GM18858 (cell line): Measurements from ENCODE around the gene FAM117A.
"Not testable (repeated sequence)": the region's sequence is repeated elsewhere in the genome, so short reads cannot be mapped to it uniquely, and the experiment has no call there.

Experiments
- ATAC-seq: cut with Tn5 transposase; IDR thresholded peaks from one replicate; pipeline ENCODE4 v1.9.1; 2021; ENCODE audit not compliant: unreplicated experiment

The FAM117A gene

DNA sequence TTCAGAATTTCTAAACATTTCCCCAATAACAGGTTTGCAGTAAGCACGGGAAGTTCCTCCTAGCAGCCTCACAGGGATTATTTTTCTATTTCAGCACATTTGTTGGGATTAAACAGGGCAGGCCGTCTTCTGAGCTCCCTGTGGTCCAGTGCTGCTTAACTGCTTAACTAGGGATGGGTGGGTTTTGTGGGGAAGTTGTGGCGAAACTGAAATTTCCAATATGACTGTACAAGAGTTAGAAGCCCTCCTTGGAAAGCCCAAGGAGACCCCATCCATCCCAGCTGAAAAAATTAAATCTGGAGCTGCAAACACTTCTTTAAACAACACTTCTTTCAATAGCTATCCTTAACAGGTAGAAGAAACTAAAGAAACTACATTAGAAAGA, 22.2 kb downstream of the FAM117A start:
- no peak for ATAC-seq

DNA sequence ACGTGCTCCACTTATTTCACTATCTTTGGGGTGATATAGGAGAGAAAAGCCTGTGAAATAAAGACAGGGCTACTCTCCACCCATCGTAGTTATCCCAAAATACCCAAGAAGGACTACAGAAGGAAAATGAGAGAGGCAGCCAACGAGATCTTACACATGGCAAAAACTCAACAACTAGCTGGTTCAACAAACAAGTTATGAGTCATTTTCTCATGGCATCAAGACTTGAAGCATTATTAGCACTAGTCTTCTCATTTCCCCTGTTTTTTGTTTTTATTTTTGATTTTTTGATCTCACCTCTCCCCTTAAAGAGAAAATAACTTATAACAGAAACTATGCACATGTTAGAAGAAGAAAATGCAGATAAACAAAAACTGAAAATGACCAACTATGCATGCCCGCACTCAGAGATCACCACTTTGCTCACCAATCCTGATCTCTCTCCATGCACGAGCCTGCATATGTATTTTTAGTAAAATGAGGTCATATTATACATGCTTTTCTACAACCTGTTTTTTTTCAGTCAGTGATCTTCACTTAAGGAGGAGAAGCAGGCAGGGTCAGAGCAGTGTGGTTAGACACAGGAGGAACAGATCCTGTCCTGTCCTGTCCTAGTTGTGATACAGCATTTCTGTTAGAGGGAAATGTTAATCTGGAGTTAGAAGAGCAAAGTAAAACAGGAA, 22.8 kb downstream of the FAM117A start:
- ATAC-seq = peak; percentile 38

- peak; percentile 50 for ATAC-seq
These were observed 24.2 kb downstream of the FAM117A start for GRCh38 chr17:49739641-49740271.

DNA sequence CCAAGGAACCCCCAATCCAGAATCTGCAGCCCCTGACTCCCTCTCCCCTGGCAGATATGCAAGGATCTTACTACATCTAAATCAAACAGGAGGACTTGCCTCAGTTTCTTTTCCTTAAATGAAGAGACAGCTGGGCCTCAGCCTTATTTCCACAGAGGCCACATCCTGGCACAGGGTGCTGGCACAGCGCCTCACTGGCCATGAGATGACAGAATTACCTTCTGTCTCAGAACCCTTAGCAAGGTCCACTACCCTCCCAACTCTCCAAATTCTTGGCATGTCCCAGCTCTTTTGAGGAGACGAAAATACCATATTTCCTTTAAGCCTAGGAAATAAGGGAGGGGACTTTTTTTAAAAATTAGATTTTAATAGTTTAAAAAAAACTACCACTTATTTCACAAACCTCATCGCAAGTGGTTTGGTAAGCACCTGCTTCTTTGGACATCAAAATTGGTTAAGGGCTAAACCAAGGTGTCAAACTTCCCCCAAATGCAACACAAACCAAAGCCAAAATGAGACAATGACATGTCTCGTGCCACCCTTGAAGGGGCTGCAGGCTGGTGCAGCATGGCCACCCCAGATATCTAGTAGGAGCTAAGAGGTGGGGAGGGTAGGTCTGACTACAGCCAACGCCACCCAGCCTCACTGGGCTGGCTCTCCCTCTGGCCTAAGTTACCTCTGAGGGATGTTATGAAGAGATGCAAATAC, 25.3 kb downstream of the FAM117A start:
- no peak for ATAC-seq

- ATAC-seq = no peak
These were observed 29.1 kb downstream of the FAM117A start for GRCh38 chr17:49734515-49735490.

- ATAC-seq = no peak
These were observed 32.5 kb downstream of the FAM117A start for GRCh38 chr17:49731435-49731831.

- no peak for ATAC-seq
These were observed 33.0 kb downstream of the FAM117A start for GRCh38 chr17:49730785-49731434.

- ATAC-seq = no peak
These were observed 33.7 kb downstream of the FAM117A start for GRCh38 chr17:49730078-49730784.

- no peak for ATAC-seq
These were observed 34.9 kb downstream of the FAM117A start for GRCh38 chr17:49729069-49729468.

GRCh38 chr17:49728425-49728824, 35.5 kb downstream of the FAM117A start:
- no peak for ATAC-seq

DNA sequence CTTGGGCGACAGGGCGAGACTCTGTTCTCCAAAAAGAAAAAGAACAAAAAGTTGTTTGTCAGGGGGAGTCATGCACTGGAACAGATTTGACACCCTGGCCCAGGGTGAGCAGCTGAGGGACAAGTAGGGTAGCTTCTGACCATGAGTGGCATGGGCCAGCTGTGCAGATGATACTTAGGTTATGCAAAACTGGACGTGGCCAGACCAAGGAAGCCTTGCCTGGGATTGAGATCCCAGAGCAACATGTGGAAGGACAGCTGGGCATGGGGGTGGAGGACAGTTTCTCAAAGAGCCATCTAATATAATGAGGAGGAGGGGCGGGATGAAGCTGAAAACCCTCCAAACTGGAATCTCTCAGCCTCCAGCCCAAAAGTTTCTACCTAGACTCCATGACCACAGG, 36.6 kb downstream of the FAM117A start:
- ATAC-seq = no peak

GRCh38 chr17:49725452-49726130, 38.3 kb downstream of the FAM117A start:
- no peak for ATAC-seq

DNA sequence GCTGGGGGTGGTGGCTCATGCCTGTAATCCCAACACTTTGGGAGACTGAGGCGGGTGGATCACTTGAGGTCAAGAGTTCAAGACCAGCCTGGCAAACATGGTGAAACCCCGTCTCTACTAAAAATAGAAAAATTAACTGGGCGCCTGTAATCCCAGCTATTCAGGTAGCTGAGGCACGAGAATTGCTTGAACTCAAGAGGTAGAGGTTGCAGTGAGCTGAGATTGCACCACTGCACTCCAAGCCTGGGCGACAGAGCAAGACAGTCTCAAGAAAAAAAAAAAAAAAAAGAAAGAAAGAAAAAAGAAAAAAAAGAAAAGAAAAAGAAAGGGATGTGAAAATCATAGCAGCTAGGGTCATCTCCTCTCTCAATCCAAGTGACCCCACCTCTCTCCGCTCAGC, 39.4 kb downstream of the FAM117A start:
- not testable (repeated sequence) for ATAC-seq

DNA sequence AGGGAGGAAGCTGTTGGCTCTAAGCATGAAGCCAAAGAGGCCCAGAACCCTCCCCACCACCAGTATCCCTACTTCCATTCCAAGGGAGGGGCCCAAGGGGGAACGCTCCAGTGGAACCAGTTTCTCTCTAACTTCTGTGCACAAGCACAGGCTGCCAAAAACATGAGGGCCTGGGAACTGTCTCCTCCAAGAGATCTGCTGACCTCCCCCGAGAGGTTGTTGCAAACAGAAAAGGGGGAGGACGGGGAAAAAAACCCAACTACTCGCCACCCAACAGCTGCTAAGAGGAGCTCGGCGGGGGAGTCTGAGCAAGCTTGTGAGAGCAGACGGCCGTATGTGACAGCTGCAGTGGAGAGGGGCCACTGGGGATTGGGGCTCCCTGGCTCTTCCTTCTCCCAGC, 40.5 kb downstream of the FAM117A start:
- no peak for ATAC-seq

DNA sequence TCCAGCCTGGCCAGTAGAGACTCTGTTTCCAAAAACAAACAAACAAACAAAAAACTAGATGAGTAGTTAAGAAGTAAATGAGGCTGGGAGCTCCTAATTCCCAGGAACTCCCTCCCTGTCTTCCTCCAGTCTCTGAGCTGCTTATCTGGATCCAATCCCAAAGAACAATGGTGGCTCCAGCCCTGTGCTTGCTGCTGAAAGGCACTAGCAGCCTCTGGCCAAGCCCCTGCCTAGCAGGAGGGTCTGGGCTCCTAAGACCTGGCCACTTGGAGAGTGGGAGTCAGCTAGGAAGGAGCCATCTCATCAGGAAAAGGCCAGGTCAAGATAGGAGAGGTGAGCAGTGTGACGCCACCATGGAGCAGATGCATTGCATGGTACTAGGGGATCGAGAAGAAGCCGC, 41.9 kb downstream of the FAM117A start:
- ATAC-seq = no peak

GRCh38 chr17:49717371-49717861, 46.5 kb downstream of the FAM117A start:
- ATAC-seq = no peak

- ATAC-seq = no peak
These were observed 47.1 kb downstream of the FAM117A start for GRCh38 chr17:49716668-49717364.

- no peak for ATAC-seq
These were observed 48.1 kb downstream of the FAM117A start for GRCh38 chr17:49715717-49716279.
